Measurements from ENCODE around the gene DCDC2C.

The DCDC2C gene

DNA sequence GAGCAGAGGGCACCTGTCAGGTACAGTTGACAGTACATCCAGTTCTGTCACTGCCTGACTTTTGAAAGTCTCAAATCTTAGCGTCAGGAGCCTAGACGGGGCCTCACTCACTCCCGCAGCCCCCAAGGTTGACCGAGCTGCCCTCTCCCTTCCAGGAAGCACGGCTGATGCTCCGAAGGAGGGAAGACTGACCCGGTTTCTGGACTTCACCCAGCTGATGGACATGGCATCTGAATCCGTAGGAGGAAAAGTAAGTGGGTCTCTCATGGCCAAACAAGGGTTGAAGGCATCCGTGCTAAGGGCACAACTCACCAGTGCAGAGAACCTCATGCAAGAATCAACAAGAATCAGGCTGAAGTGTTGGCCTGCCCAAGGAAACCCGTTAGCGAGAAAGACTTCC lies 32.4 kb upstream of the DCDC2C start:
- in situ Hi-C loops (cut with MboI; ENCODE audit: low sequenced_read_pairs), result loop anchor here (25.0 kb wide), 1 partner anchor 1559 kb away; no protein-coding TSS in a partner anchor

DNA sequence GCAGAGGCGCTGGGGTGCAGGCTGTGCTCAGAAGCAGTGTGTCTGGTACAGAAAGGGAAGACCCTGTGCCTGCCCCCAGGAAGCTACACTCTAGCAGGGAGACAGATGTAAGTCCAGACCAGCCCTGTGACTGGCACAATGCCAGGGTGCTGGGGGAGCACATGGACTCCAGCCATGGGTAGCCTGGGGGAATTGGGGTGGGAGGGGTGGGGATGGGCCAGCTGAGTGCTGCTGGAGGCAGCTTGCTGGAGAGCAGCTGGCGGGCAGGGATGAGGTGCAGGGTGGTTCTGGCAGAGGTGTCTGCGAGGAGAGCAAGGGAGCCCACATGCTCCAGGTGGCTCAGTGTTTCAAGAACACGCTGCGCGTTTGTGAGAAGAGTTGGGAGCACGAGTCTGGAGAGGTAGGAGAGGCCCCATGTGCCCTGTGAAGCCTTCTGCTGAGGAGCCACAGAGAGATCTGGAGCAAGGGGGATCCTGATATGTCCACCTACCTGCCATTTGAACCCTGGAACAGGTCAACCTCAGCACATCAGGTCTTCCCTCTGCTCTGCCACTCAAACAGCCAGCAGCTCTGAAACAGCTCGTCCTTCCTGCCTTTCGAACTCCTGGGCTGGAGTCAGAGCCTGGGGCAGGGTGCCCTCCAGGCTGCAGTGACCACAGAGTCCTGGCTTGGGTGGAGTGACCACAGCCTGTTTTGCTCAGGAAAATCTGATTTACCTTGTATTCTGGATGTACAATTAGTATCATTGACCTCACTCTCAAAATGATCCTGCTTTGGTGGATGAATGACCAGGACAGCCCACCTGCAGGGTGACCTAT lies 30.3 kb upstream of the DCDC2C start:
- in situ Hi-C loops (cut with MboI; ENCODE audit: low sequenced_read_pairs), result loop anchor here (25.0 kb wide), 1 partner anchor 1561 kb away; no protein-coding TSS in a partner anchor

DNA sequence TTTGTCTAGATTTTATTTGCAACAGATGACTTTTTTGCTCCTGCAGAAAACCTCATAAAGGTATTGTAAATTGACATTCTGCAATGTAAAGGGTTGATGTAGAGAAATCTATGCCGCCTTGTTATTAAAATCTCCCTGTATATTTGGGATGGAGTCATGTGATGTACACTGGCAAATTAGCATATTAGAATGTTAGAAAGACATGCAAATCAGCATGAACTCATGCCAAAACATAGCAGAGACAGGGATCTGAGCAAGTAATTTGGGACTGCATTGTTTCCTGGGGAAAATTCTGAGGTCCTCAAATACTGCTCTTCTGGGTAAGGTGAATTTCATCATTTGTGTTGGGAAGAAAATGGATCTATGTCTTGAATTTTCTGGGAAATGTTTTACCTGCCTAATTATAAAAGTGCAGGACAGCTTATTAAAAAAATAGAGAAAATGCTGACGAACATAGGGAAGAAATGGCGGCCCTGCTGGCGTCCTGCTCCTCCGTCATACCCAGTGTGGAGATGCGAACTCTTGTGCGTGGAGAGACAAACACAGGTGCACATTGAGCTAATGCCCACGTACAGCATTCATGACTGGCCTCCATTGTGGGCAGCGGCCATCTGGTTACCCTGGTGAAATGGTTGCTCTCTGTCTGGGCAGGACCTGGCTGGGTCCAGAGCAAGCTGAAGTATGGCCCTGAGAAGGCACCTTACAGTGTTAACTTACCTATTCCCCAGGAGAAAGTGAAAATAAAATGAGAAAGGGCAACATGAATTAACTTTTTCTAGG lies 29.1 kb upstream of the DCDC2C start:
- in situ Hi-C loops (cut with MboI; ENCODE audit: low sequenced_read_pairs), result loop anchor here (25.0 kb wide), 1 partner anchor 1562 kb away; no protein-coding TSS in a partner anchor

DNA sequence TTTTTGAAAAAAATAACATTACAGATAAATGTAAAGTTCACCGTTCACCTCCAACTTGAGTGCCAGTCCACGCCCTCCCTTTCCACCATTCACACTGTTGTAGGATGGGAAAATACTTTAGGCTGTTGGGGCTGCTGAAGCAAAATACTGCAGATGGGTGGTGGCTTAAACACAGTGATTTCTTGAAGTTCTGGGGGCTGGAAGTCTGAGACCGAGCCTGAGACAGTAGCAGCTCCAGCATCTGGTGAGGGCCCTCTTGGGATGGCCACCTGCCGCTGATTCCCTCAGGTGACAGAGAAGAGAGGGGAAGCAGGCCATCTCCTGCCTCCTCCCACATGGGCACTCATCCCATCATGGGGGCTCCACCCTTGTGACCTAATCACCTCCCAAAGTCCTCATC lies 27.7 kb upstream of the DCDC2C start:
- in situ Hi-C loops (cut with MboI; ENCODE audit: low sequenced_read_pairs), result no loop called here

DNA sequence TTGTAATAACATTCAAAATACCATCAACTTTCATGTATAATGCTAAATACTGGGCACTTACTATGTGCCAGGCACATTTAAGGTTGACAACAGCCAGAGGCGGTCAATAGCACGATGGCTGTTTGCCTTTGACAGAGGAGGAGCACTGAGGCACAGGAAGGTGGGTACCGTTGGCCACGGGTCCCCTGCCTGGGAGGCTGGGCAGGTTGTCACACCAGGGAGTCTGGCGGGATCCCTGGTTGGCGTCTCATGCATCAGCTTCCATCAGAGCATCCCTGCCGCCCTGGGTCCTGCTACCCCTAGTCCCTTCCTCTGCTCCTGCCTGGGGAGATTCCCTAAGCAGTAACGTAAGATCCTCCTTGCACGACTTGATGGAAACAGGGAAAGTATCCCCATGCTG lies 25.9 kb upstream of the DCDC2C start:
- in situ Hi-C loops (cut with MboI; ENCODE audit: low sequenced_read_pairs), result no loop called here

DNA sequence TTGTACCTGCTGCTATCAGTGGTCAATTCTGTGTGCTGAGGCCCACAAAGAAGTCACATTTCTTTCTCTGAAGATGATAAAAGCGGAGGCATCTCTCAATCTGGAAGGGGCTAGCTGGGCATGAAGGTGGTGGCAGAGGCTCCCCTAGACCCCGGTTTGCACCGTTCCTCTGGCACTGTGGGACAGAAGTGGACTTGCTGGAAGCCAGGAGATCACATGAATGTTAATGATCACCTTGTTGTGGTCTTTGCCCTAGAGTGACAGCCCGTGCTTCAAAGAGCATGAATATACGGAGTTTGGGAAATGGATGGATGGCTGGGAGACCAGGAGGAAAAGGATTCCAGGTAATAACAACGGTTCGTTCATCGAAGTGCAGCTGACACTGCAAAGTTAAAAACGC lies 25.2 kb upstream of the DCDC2C start:
- in situ Hi-C loops (cut with MboI; ENCODE audit: low sequenced_read_pairs), result no loop called here

DNA sequence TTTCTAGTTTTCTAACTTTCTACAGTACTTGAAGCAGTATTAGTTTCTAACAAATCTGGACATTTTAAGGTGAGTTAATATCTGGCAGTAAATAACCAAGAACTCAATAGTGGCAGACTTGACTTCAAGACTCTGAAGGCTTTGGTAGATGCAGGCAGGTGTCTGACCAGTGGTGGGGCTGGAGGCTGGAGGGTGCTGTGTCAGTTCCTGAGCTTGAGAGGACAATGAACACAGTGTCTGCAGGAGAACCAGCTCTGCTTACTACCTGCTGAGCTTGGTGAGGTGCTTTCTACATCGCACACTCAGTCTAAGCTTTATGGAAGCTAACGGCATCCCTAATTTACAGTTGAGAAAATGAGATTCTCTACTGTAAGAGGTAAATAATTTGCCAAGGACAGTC lies 24.2 kb upstream of the DCDC2C start:
- in situ Hi-C loops (cut with MboI; ENCODE audit: low sequenced_read_pairs), result no loop called here

DNA sequence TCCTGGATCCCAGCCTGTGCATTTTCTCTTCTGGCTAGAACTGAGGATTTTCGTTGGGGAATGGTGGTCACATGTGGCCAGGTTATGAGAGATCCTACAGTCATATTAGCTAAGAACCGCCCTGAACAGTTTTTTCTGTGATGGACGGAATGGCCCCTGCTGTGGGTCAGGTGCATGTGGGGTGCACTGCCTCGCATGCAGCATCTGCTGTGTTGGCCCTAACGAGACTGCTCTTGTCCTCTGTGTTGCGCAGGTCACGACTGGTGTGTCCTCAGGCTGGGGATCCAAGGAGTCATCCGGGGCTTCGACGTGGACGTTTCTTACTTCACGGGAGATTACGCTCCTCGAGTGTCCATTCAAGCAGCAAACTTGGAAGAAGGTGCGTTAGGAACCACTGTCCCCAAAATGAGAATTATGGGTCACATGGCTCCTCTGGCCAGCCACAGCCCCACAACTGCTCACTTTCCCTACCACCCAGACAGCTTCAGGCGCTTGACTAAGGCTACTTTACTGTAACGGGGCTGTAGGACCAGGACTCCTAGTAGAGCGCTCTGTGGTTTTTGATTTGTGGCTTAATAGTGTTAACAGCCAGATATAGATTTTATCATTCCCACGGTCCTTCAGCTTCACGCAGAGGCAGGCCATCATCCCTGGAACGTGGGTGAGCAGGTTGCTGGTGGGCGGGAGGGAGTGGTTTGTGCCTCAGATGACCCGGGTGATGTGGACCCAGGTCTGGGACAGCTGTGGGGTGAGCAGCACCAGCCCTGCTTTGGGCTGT lies 23.6 kb upstream of the DCDC2C start:
- in situ Hi-C loops (cut with MboI; ENCODE audit: low sequenced_read_pairs), result no loop called here

DNA sequence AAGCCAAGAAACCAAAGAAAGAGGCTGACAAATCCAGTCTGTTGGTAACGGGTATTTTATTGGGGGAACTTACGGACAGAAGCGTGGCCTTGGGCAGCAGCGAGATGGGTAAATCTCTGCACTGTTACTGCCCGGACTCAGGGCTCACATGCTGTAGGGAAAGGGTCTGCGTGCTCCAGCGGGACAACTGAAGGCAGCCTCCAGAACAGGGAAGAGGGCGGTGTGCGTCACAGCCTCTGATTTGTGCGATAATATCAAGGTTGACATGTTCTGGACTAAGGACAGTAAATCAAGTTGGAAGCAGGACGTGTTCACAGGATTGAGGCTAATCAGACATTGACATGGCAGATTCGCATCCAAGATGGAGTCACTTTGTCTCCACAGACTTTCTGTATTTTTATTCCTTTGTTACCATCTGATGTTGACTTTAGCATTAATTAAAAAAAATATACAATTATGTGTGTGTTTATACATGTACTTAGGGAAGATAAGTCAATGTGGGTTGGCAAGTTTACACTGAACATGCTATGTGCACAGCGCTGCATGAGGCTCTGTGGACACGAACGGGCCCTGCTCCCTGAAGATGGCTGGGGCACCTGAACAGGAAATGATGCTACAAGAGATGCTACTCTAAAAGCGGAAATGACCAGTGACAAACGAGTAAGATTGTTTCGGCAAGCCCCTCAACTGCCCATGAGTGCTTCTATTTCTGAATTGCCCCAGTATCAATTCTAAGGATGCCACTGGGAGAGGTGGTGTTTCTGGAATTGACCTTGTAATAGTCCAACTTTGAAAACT lies 22.6 kb upstream of the DCDC2C start:
- in situ Hi-C loops (cut with MboI; ENCODE audit: low sequenced_read_pairs), result no loop called here

DNA sequence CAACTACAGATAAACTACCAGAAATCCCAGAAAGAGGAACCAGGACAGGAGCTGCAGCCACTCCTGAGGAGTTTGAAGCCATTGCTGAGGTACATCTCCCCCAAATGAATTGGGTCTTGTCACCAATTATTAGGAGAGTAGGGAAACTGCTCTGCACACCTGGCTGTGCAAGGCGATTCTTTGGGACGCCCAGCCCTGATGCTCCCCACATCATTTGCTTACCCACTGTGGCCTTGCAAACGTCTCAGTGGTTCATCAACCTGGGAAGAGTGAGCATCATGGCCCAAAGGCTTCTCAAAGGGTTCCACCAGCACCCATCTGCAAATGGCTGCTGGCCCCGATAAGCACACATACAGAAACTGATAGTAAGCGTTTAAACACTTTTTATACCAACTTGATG lies 21.8 kb upstream of the DCDC2C start:
- in situ Hi-C loops (cut with MboI; ENCODE audit: low sequenced_read_pairs), result no loop called here

DNA sequence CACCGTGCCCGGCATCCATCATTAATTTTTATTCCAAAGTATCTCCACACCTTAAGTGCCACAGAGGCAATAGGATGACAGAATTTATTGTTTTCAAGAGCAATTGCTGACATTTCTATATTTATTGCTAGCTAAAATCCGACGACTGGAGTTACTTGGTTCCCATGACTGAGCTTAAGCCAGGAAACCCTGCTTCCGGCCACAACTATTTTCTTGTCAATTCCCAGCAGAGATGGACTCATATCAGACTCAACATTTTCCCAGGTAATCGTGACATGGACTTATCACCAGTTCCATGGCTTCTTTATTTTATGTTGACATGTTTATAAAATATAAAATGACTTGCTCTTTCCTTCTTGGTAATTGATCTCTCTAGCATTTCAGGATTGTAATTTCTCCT lies 20.6 kb upstream of the DCDC2C start:
- in situ Hi-C loops (cut with MboI; ENCODE audit: low sequenced_read_pairs), result no loop called here

DNA sequence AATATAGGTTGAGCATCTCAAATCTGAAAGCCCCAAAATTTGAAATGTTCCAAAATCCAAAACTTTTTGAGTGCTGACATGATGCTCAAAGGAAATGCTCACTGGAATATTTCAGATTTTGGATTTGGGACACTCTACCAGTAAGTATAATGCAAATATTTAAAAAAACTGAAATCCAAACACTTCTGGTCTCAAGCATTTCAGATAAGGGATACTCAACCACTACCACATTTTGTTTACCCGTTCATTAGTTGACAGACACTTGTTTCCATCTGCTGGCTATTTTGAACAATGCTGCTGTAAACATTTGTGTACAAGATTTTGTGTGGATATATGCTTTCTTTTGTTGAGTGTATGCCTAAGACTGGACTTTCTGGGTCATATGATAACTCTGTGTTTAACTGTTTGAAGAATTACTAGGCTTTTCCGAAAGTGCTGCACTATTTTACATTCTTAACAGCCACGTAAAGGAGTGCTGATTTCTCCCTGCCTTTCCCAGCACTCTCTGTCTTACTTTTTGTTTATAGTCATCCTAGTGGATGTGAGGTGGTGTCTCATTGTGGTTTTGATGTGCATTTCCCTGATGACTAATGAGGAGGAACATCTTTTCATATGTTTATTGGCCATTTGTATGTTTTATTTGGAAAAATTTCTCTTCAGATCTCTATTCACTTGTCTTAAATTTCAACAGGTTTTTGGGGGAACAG lies 19.5 kb upstream of the DCDC2C start:
- in situ Hi-C loops (cut with MboI; ENCODE audit: low sequenced_read_pairs), result no loop called here

DNA sequence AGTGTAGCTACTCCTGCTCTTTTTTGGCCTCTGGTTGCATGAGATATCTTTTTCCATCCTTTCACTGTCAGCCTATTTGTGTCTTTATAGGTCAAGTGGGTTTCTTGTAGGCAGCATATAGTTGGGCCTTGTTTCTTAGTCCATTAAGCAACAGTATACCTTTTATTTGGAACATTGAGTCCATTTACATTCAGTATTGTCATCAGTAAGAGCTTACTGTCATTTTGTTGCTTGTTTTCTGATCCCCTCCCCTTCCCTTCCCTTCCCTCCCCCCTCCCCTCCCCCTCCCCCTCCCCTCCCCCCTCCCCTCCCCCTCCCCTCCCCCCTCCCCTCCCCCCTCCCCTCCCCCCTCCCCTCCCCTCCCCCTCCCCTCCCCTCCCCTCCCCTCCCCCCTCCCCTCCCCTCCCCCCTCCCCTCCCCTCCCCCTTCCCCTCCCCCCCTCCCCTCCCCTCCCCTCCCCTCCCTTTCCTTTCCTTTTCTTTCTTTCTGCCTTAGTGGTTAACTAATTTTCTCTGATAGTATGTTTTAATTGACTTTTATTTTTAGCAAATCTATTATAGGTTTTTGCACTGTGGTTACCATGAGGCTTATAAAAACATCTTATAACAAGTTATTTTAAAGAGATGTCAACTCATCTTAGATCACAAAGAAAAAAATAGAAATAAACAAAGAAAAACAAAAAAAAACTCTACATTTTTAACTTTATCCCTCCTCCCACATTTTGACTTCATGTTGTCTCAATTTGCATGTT lies 13.2 kb upstream of the DCDC2C start:
- in situ Hi-C loops (cut with MboI; ENCODE audit: low sequenced_read_pairs), result no loop called here

DNA sequence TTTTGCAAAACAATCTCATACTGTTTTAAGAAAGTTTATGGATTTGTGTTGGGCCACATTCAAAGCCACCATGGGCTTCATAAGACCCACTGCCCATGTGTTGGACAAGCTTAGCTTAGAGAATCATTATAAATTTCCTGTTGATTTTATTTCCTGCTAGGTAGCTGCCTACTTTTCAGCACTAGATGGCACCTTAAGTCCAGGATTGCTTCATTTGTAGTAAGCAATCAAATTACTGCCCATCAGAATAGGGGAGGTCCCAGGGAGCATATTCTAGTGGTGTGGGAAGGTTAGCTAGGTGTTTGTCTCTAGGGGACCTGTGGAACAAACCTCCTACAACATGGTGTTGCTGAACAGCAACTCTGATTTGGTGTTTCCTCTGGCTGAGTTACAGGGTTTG lies 11.0 kb upstream of the DCDC2C start:
- in situ Hi-C loops (cut with MboI; ENCODE audit: low sequenced_read_pairs), result no loop called here

DNA sequence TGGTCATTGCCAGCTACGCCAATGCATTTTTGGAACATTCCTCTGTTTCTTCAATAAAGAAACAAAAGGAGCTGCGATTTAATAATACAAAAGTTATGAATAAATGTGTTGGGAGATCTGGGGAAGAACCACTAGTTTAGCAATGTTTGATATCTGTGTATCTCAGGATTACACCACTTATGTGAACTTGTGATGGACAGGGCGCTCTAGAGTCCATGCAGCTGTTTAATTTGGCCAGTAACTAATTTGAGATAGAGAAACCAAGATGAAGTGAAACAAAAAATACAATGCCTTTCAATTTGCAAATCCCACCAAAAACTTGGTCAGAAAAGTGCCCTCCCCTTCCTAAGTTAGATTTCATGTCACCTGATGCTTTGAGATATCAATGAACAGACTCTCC lies 6.8 kb upstream of the DCDC2C start:
- in situ Hi-C loops (cut with MboI; ENCODE audit: low sequenced_read_pairs), result no loop called here

DNA sequence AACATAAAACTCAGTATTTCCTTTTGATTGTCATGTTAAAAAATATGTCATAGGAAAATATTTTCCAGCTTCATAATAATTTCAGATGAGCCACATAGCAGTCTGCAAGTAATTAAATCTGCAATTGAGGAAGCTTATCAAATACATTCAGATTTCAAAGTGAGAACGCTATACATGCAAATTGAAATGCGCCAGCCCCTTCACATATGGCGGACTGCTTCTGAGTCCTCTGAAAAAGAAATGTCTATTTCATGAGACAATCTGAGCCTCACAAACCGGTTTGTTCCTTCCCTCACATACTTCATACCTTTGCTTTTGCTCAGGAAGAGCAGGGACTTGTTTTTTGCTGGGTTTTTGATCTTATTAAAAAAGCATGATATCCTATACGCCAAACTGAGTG lies 2.3 kb upstream of the DCDC2C start:
- in situ Hi-C loops (cut with MboI; ENCODE audit: low sequenced_read_pairs), result no loop called here

DNA sequence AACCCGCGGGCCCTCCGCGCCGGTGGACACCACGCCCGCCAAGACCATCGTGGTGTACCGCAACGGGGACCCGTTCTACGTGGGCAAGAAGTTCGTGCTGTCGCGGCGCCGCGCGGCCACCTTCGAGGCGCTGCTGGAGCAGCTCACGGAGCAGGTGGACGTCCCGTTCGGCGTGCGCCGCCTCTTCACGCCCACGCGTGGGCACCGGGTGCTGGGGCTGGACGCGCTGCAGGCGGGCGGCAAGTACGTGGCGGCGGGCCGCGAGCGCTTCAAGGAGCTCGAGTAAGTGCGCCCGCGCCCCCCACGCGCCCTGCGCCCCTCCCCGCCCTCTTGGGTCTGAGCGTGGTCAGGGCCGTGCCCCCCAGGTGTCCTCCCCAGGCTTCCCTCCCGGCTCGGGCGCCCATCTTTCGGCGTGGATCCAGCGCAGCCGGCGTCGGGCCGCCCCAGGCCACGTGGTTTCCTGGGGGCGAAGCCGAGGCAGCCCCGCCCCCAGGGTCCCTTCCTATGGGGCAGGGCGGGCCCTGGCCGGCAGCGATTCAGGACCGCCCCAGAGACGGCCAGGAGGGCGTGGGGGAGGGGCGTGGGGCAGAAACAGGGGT lies 481 bp downstream of the DCDC2C start:
- in situ Hi-C loops (cut with MboI; ENCODE audit: low sequenced_read_pairs), result no loop called here

DNA sequence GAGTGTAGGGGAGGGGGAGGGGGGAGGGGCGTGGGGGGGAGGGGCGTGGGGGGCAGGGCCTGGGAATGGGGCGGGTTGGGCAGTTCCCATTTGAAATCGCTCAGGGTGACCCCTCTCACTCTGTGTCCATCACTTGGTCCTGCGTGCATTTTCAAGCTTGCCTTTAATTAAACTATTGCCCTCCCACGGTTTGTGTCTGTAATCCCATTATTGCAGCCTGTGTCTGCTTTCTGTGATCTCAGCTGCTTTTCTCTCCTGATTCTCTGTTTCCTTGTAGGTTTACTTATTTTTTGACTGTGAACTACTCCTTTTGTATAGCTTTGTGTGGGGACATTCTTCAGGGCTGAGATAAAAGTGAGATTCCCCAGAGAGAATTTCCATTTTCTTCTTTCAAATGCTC lies 1.3 kb downstream of the DCDC2C start:
- in situ Hi-C loops (cut with MboI; ENCODE audit: low sequenced_read_pairs), result no loop called here

DNA sequence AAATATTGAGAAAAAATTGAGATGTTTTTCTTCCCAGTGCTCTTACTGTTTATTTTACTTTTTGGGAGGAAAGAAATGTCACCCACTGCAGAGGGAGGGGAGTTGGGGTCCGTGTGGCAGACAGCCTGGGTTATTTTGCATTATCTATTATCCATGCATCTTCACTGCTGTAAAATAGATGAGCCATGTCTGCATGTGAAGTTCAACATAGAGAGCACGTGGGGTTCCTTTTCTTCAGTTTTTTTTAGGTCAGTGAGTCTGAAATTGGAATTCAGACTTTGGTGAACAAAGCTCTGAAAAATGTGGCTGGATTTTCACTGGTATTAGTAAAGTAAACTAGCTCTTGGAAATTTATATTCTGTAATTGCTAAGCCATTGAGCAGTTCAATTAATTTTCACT lies 2.4 kb downstream of the DCDC2C start:
- in situ Hi-C loops (cut with MboI; ENCODE audit: low sequenced_read_pairs), result no loop called here

Measured in HL-60/S4 (cell line).